ENCODE results near the gene FASN. TPM values are rescaled to one million over a fixed set of nuclear protein-coding genes. Genes with fewer than 3 reads are reported as not detected.
"Not testable (repeated sequence)": the region's sequence is repeated elsewhere in the genome, so short reads cannot be mapped to it uniquely, and the experiment has no call there.

The FASN gene
- total and polyA plus RNA-seq, 2 donors (not counting 3 experiments of a cell fraction or from before 2014, with no cell fraction given), result 101 to 360 TPM

DNA sequence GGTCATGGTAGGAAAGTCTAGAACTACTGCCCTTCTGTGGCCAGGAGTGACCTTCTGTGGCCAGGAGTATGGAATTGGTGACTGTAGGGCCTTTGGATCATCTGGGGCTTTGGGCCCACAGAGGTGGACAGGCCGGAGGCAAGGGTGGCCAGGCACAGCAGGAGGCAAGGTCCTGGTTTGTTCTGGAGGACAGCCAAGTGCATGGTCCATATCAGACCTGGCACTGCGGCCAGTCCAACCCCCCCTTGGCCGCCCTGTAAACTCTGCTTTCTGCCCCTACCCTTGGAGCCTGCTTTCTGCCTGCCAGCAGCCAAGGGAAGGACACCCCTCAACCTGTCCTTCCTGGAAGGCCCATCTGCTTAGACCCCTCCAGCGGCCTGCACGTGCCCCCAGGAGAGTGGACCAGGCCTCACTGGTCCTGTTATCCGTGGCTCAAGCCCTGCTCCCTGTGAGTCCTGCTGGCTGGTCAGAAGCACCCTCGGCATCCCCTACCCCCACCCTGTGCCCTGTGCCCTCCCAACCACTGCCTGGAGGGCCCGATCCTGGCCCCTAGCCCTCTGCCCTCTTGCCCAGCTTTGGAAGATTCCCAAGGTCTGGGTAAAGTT, 58.2 kb downstream of the FASN start:
- Histone ChIP-seq H3K36me3 (ENCODE audit: control insufficient read depth in 2 of 2, extremely low read depth in 1 of 2, insufficient read depth in 2 of 2, low read length in 2 of 2) (no peaks in the 10 kb centered on the region), H2AFZ (ENCODE audit: low read depth, low read length) (no peak overlapping the region), H3K4me3 (replicated peaks in 1 of 3; ENCODE audit: insufficient read depth in 1 of 3, low read depth in 1 of 3, low read length in 3 of 3) (no peak overlapping the region), H4K20me1 (replicated peaks; ENCODE audit: control insufficient read depth, extremely low read depth, insufficient read depth, low read length) (no peaks in the 10 kb centered on the region), H3K27ac (ENCODE audit: insufficient read depth, low read depth, low read length) (no peak overlapping the region), H3K79me2 (ENCODE audit: control insufficient read depth, insufficient read depth, low read length) (peaks cover 2% of the 10 kb centered on the region), H3K27me3 (ENCODE audit: control insufficient read depth in 2 of 2, insufficient read depth in 2 of 2, low read length in 2 of 2) (no peaks in the 10 kb centered on the region), H3K9me3 (replicated peaks; ENCODE audit: control insufficient read depth, insufficient read depth, low read length) (no peaks in the 10 kb centered on the region), H3K4me1 (ENCODE audit: control insufficient read depth, extremely low read depth, insufficient read depth, low read length) (peaks cover 6% of the 10 kb centered on the region), H3K9ac (replicated peaks; ENCODE audit: extremely low read depth, insufficient read depth, low read length) (no peak overlapping the region), H3K9me1 (replicated peaks; ENCODE audit: control insufficient read depth, extremely low read depth, insufficient read depth, low read length) (no peaks in the 10 kb centered on the region), H3K4me2 (ENCODE audit: insufficient read depth, low read length) (no peak overlapping the region)
- FAIRE-seq (no peak), DNase-seq (ENCODE audit: low read depth, low spot score) (no peak)
- no TSS peak for BruUV-seq (replicated peaks)
- ChIA-PET POLR2A (no interaction called here), CTCF (interaction anchor here (0.5 kb wide), 1 partner anchor 454 kb away, joined by 3 read pairs; no protein-coding TSS in a partner anchor)
- dilution Hi-C loops (cut with MboI; ENCODE audit: extremely low pct_ligation_motif_present, low sequenced_read_pairs), result no loop called here
- intact Hi-C loops (cut with micrococcal nuclease), result loop anchor here (10.0 kb wide), 2 partner anchors 195 to 375 kb away; partner anchors contain the start of genes HEXD and OGFOD3
- TF ChIP-seq, protein P1, sequence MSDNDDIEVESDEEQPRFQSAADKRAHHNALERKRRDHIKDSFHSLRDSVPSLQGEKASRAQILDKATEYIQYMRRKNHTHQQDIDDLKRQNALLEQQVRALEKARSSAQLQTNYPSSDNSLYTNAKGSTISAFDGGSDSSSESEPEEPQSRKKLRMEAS (IDR thresholded peaks at IDR 0.05; ENCODE audit: insufficient read depth, insufficient read length), result no peak
- TF ChIP-seq JUN (IDR thresholded peaks at IDR 0.05; ENCODE audit: borderline replicate concordance, insufficient read depth, insufficient read length, low read depth) (no peak), FOS (IDR thresholded peaks at IDR 0.05; ENCODE audit: borderline replicate concordance, insufficient read depth, low read length) (no peak), POLR2A (IDR thresholded peaks at IDR 0.05; ENCODE audit: low read depth, low read length) (no peak), POLR2AphosphoS5 (IDR thresholded peaks at IDR 0.05; ENCODE audit: insufficient read depth, low read depth, low read length) (no peak), EZH2 (IDR thresholded peaks at IDR 0.05; ENCODE audit: borderline replicate concordance, low read depth, low read length, severe bottlenecking) (no peak), GATA2 (IDR thresholded peaks at IDR 0.05; ENCODE audit: insufficient read depth, insufficient read length, low read depth, low read length) (no peak), MYC (IDR thresholded peaks at IDR 0.05; ENCODE audit: low read depth, low read length) (no peak)
- TF ChIP-seq, protein P2, sequence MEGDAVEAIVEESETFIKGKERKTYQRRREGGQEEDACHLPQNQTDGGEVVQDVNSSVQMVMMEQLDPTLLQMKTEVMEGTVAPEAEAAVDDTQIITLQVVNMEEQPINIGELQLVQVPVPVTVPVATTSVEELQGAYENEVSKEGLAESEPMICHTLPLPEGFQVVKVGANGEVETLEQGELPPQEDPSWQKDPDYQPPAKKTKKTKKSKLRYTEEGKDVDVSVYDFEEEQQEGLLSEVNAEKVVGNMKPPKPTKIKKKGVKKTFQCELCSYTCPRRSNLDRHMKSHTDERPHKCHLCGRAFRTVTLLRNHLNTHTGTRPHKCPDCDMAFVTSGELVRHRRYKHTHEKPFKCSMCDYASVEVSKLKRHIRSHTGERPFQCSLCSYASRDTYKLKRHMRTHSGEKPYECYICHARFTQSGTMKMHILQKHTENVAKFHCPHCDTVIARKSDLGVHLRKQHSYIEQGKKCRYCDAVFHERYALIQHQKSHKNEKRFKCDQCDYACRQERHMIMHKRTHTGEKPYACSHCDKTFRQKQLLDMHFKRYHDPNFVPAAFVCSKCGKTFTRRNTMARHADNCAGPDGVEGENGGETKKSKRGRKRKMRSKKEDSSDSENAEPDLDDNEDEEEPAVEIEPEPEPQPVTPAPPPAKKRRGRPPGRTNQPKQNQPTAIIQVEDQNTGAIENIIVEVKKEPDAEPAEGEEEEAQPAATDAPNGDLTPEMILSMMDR (IDR thresholded peaks at IDR 0.05; ENCODE audit: extremely low read depth in 1 of 2, insufficient read depth in 1 of 2, low read depth in 1 of 2, low read length in 2 of 2), result no peak

DNA sequence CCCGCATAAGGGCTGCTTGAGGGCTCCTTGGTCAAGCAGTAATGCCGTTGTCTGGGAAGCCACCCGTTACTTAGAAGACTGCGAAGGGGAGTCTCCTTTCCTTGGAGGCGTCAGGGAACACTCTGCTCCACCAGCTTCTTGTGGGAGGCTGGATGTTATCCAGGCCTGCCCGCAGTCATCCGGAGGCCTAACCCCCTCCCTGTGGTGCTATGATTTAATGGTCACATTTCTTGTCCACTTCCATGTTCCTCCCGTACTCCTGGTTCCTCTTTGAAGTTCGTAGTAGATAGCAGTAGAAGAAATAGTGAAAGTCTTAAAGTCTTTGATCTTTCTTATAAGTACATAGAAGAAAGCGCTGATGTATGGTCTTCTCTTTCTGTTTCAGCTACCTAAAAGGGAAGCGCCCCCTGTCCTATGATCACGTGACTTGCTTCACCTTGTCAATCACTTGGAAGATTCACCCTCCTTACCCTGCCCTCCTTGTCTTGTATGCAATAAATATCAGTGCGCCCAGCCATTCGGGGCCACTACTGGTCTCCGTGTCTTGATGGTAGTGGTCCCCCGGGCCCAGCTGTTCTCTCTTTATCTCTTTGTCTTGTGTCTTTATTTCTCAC, 59.1 kb downstream of the FASN start:
- POLR2A ChIA-PET; H3K36me3 ChIP-seq (ENCODE audit: control insufficient read depth in 2 of 2, extremely low read depth in 1 of 2, insufficient read depth in 2 of 2, low read length in 2 of 2): not testable (repeated sequence)
- CTCF ChIA-PET, result interaction anchor here (1.5 kb wide), 1 partner anchor 12 kb away, joined by 18 read pairs; the partner anchor contains the start of genes GPS1 and RFNG

More for the DNA sequence above, 59.1 kb downstream of the FASN start:
- dilution Hi-C loops (cut with MboI; ENCODE audit: extremely low pct_ligation_motif_present, low sequenced_read_pairs); H3K4me3 ChIP-seq (replicated peaks in 1 of 3; ENCODE audit: insufficient read depth in 1 of 3, low read depth in 1 of 3, low read length in 3 of 3); FAIRE-seq; H3K4me1 ChIP-seq (ENCODE audit: control insufficient read depth, extremely low read depth, insufficient read depth, low read length); H3K4me2 ChIP-seq (ENCODE audit: insufficient read depth, low read length); DNase-seq (ENCODE audit: low read depth, low spot score); H3K79me2 ChIP-seq (ENCODE audit: control insufficient read depth, insufficient read depth, low read length); H3K27me3 ChIP-seq (ENCODE audit: control insufficient read depth in 2 of 2, insufficient read depth in 2 of 2, low read length in 2 of 2); H2AFZ ChIP-seq (ENCODE audit: low read depth, low read length); H3K9me1 ChIP-seq (replicated peaks; ENCODE audit: control insufficient read depth, extremely low read depth, insufficient read depth, low read length); H3K27ac ChIP-seq (ENCODE audit: insufficient read depth, low read depth, low read length); H3K9me3 ChIP-seq (replicated peaks; ENCODE audit: control insufficient read depth, insufficient read depth, low read length); BruUV-seq (replicated peaks); H4K20me1 ChIP-seq (replicated peaks; ENCODE audit: control insufficient read depth, extremely low read depth, insufficient read depth, low read length); H3K9ac ChIP-seq (replicated peaks; ENCODE audit: extremely low read depth, insufficient read depth, low read length): not testable (repeated sequence)
- intact Hi-C loops (cut with micrococcal nuclease), result loop anchor here (10.0 kb wide), 2 partner anchors 196 to 376 kb away; partner anchors contain the start of genes HEXD and OGFOD3
